ENCODE measurements around the gene NAB2.

GRCh38 chr12:57078519-57079404 lies 10.2 kb upstream of the NAB2 start, which contains the start of gene NEMP1:
- TF ChIP-seq CTCF (IDR thresholded peaks at IDR 0.05; ENCODE audit: extremely low read depth in 1 of 2, insufficient read depth in 1 of 2, low read depth in 1 of 2, low read length in 2 of 2) (no peak), EZH2 (IDR thresholded peaks at IDR 0.05; ENCODE audit: borderline replicate concordance, low read depth, low read length, severe bottlenecking) (no peak), POLR2A (IDR thresholded peaks at IDR 0.05; ENCODE audit: low read depth, low read length) (no peak)

All from endothelial cell of umbilical vein (primary cell).